ENCODE results near the gene VPS4B. TPM values are rescaled to one million over a fixed set of nuclear protein-coding genes. Genes with fewer than 3 reads are reported as not detected.

Gene VPS4B
- total and polyA plus RNA-seq, 10 of the 15 experiments (the other 5 are each of a cell fraction or from before 2014, with no cell fraction given) = 21.4 to 37.6 (median 29.8) TPM

- Histone ChIP-seq H3K36me3 (ENCODE audit: control insufficient read depth in 2 of 2, insufficient read depth in 2 of 2, low read length in 1 of 2) (peaks cover 4 to 19% of the 10 kb centered on the region in 2 experiments; a peak in 3 of 4 replicates), H3K4me2 (ENCODE audit: control insufficient read depth, insufficient read depth) (no peak overlapping the region), H3K27ac (ENCODE audit: control insufficient read depth, insufficient read depth) (no peak overlapping the region), H3K9ac (ENCODE audit: control insufficient read depth, insufficient read depth, low read length) (no peak overlapping the region), H3K9me3 (replicated peaks; ENCODE audit: control insufficient read depth, insufficient read depth, low read length) (no peaks in the 10 kb centered on the region), H2AFZ (ENCODE audit: control insufficient read depth, low read depth, low read length) (no peak overlapping the region), H3K4me3 (no peak overlapping the region), H3K79me2 (ENCODE audit: control insufficient read depth, insufficient read depth, low read length) (no peaks in the 10 kb centered on the region), H3K4me1 (ENCODE audit: control insufficient read depth, insufficient read depth, low read length) (no peaks in the 10 kb centered on the region), H3K27me3 (replicated peaks in 1 of 2; ENCODE audit: control insufficient read depth in 2 of 2, insufficient read depth in 2 of 2, low read length in 1 of 2) (no peaks in the 10 kb centered on the region), H4K20me1 (ENCODE audit: control insufficient read depth, insufficient read depth) (no peaks in the 10 kb centered on the region)
- ChIA-PET CTCF (interaction anchor here (0.6 to 1.0 kb wide), 2 partner anchors 330 to 923 kb away, joined by 3 to 5 read pairs; no protein-coding TSS in a partner anchor), RAD21 (ENCODE audit: unreplicated experiment) (no interaction called here), SMC1A (ENCODE audit: uncharacterized antibody, unreplicated experiment) (interaction anchor here (0.9 kb wide), 1 partner anchor 19 kb away, joined by 3 read pairs; no protein-coding TSS in a partner anchor), POLR2A (no interaction called here)
- BruUV-seq (replicated peaks) = no TSS peak
- in situ Hi-C loops (cut with MboI) = loop anchor here (25.0 kb wide), 1 partner anchor 634 kb away; the partner anchor contains the start of gene PHLPP1
- TF ChIP-seq ATF3 (IDR thresholded peaks at IDR 0.05; ENCODE audit: borderline replicate concordance, extremely low read depth, low read depth, low read length) (no peak), FOXM1 (IDR thresholded peaks at IDR 0.05; ENCODE audit: low read depth, low read length) (no peak), NR2C1 (IDR thresholded peaks at IDR 0.05) (no peak), ASH2L (IDR thresholded peaks at IDR 0.05; ENCODE audit: borderline replicate concordance, low read depth) (no peak), RBBP5 (conservative IDR thresholded peaks at IDR 0.05) (no peak), HDGF (IDR thresholded peaks at IDR 0.05) (no peak), SIN3A (IDR thresholded peaks at IDR 0.05; ENCODE audit: low read depth, low read length) (no peak), POU2F2 (IDR thresholded peaks at IDR 0.05; ENCODE audit: borderline replicate concordance, low read depth, low read length) (no peak), TARDBP (IDR thresholded peaks at IDR 0.05; ENCODE audit: borderline replicate concordance) (no peak), ZBTB4 (CRISPR knock-in tag; IDR thresholded peaks at IDR 0.05) (no peak), RFX5 (IDR thresholded peaks at IDR 0.05; ENCODE audit: low read depth, low read length) (no peak), IRF5 (IDR thresholded peaks at IDR 0.05; ENCODE audit: borderline replicate concordance) (no peak), RELA (IDR thresholded peaks at IDR 0.05; ENCODE audit: borderline replicate concordance, partially characterized antibody) (no peak), SREBF1 (IDR thresholded peaks at IDR 0.05; ENCODE audit: low read length) (no peak)
- ATAC-seq = no peak
- intact Hi-C loops (cut with micrococcal nuclease; ENCODE audit: unreplicated experiment) = no loop called here
- DNase-seq (ENCODE audit: low read depth, low spot score) = no peak
- no peak for FAIRE-seq
- WGBS (ENCODE audit: insufficient coverage, insufficient replicate concordance, low lambda C conversion rate, missing lambda C conversion rate) = 79% methylated on average over 7 of the region's 7 CpGs
These were observed 75.6 kb downstream of the VPS4B start for GRCh38 chr18:63346480-63347183.

All from GM12878 (cell line).